ENCODE data around the gene MPRIP.

MPRIP gene

GRCh38 chr17:17120294-17120693, 78.0 kb downstream of the MPRIP start:
- Mint-ChIP-seq H3K9me3 (no peaks in the 10 kb centered on the region), H3K27ac (peak overlapping the region; percentile 89), H3K36me3 (ENCODE audit: low read depth) (no peaks in the 10 kb centered on the region), H3K4me1 (peaks cover 38% of the 10 kb centered on the region), H3K27me3 (ENCODE audit: low read depth, poor library complexity) (peaks cover 7% of the 10 kb centered on the region), H3K4me3 (no peak overlapping the region)
- no peak for DNase-seq
- TF ChIP-seq CTCF (IDR thresholded peaks at IDR 0.05), result no peak

- Mint-ChIP-seq H3K9me3 (no peaks in the 10 kb centered on the region), H3K36me3 (ENCODE audit: low read depth) (no peaks in the 10 kb centered on the region), H3K27me3 (ENCODE audit: low read depth, poor library complexity) (peaks cover 7% of the 10 kb centered on the region), H3K4me3 (no peak overlapping the region), H3K4me1 (peaks cover 38% of the 10 kb centered on the region), H3K27ac (peak overlapping the region; percentile 89)
- no peak for TF ChIP-seq CTCF (IDR thresholded peaks at IDR 0.05)
- no peak for DNase-seq
Observed at GRCh38 chr17:17120701-17121100, 78.4 kb downstream of the MPRIP start.

GRCh38 chr17:17121162-17121561, 78.9 kb downstream of the MPRIP start:
- no peak for DNase-seq
- H3K4me1 Mint-ChIP-seq, result peaks cover 34% of the 10 kb centered on the region
- H3K9me3 Mint-ChIP-seq, result no peaks in the 10 kb centered on the region
- peaks cover 4% of the 10 kb centered on the region for H3K27me3 Mint-ChIP-seq (ENCODE audit: low read depth, poor library complexity)
- H3K27ac Mint-ChIP-seq, result no peak overlapping the region
- H3K4me3 Mint-ChIP-seq, result no peak overlapping the region
- H3K36me3 Mint-ChIP-seq (ENCODE audit: low read depth), result no peaks in the 10 kb centered on the region
- TF ChIP-seq CTCF (IDR thresholded peaks at IDR 0.05), result no peak

GRCh38 chr17:17122781-17123483, 80.7 kb downstream of the MPRIP start:
- H3K9me3 Mint-ChIP-seq, result no peaks in the 10 kb centered on the region
- DNase-seq, result no peak
- peaks cover 4% of the 10 kb centered on the region for H3K27me3 Mint-ChIP-seq (ENCODE audit: low read depth, poor library complexity)
- TF ChIP-seq CTCF (IDR thresholded peaks at IDR 0.05), result no peak
- no peak overlapping the region for H3K4me3 Mint-ChIP-seq
- H3K27ac Mint-ChIP-seq, result no peak overlapping the region
- no peaks in the 10 kb centered on the region for H3K36me3 Mint-ChIP-seq (ENCODE audit: low read depth)
- peaks cover 31% of the 10 kb centered on the region for H3K4me1 Mint-ChIP-seq

GRCh38 chr17:17124341-17124740, 82.1 kb downstream of the MPRIP start:
- no peaks in the 10 kb centered on the region for H3K36me3 Mint-ChIP-seq (ENCODE audit: low read depth)
- H3K9me3 Mint-ChIP-seq, result no peaks in the 10 kb centered on the region
- H3K4me1 Mint-ChIP-seq, result peaks cover 22% of the 10 kb centered on the region
- H3K27me3 Mint-ChIP-seq (ENCODE audit: low read depth, poor library complexity), result no peaks in the 10 kb centered on the region
- DNase-seq, result no peak
- TF ChIP-seq CTCF (IDR thresholded peaks at IDR 0.05), result no peak
- no peak overlapping the region for H3K4me3 Mint-ChIP-seq
- no peak overlapping the region for H3K27ac Mint-ChIP-seq
